Vagina (tissue), 2 donors: Measurements from ENCODE around the gene DUSP15.

Experiments used
- POLR2A ChIP-seq, 2 donors: fragments of 450-650 bp; IDR thresholded peaks; one replicate each; pipeline ENCODE4 v1.6.1; 2017; ENCODE audit warnings: antibody characterized with exemption in 2 of 2, mild to moderate bottlenecking in 2 of 2, moderate library complexity in 2 of 2
- POLR2AphosphoS5 ChIP-seq, 2 donors: sonication (generic); formaldehyde crosslinking; IDR thresholded peaks; one replicate each; pipeline ENCODE4 v1.9.0; 2017; ENCODE audit warnings: antibody characterized with exemption in 2 of 2, mild to moderate bottlenecking in 2 of 2, low read depth in 1 of 2; ENCODE audit not compliant: insufficient read depth in 1 of 2
- TF ChIP-seq, protein P1 (sequence below), 3 experiments: fragments of 450-650 bp in 2 of 3; fragments of 200-600 bp in 1 of 3; sonication (generic) in 1 of 3; IDR thresholded peaks; one replicate each; pipeline ENCODE4 v1.5.1; 2017 to 2019; ENCODE audit warnings: antibody characterized with exemption in 3 of 3, mild to moderate bottlenecking in 2 of 3, moderate library complexity in 2 of 3

- TF ChIP-seq, protein P1, sequence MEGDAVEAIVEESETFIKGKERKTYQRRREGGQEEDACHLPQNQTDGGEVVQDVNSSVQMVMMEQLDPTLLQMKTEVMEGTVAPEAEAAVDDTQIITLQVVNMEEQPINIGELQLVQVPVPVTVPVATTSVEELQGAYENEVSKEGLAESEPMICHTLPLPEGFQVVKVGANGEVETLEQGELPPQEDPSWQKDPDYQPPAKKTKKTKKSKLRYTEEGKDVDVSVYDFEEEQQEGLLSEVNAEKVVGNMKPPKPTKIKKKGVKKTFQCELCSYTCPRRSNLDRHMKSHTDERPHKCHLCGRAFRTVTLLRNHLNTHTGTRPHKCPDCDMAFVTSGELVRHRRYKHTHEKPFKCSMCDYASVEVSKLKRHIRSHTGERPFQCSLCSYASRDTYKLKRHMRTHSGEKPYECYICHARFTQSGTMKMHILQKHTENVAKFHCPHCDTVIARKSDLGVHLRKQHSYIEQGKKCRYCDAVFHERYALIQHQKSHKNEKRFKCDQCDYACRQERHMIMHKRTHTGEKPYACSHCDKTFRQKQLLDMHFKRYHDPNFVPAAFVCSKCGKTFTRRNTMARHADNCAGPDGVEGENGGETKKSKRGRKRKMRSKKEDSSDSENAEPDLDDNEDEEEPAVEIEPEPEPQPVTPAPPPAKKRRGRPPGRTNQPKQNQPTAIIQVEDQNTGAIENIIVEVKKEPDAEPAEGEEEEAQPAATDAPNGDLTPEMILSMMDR (IDR thresholded peaks at IDR 0.05), result no peak
- no peak for TF ChIP-seq POLR2A (IDR thresholded peaks at IDR 0.05)
- TF ChIP-seq POLR2AphosphoS5 (IDR thresholded peaks at IDR 0.05; ENCODE audit: insufficient read depth in 1 of 2, low read depth in 1 of 2), result no peak
Measured at GRCh38 chr20:31840906-31841816, 29.2 kb downstream of the DUSP15 start.
